Activated naive CD4-positive, alpha-beta T cell treated with anti-CD3 and anti-CD28 coated beads, Interleukin-2, amount 50 U/mL, for 24 hours (primary cell): ENCODE data around the gene TMEM117.

Source experiments
- H3K27ac Mint-ChIP-seq: one replicate; pipeline ENCODE4 v1.8.0; 2021; ENCODE audit warnings: mild to moderate bottlenecking, mixed read lengths
- H3K27me3 Mint-ChIP-seq: one replicate; pipeline ENCODE4 v1.8.0; 2021; ENCODE audit warnings: mixed read lengths
- H3K36me3 Mint-ChIP-seq: one replicate; pipeline ENCODE4 v1.8.0; 2021; ENCODE audit warnings: mixed read lengths
- H3K4me1 Mint-ChIP-seq: one replicate; pipeline ENCODE4 v1.8.0; 2021; ENCODE audit warnings: mixed read lengths
- H3K4me3 Mint-ChIP-seq: one replicate; pipeline ENCODE4 v1.8.0; 2021; ENCODE audit warnings: mild to moderate bottlenecking, mixed read lengths
- H3K9me3 Mint-ChIP-seq: one replicate; pipeline ENCODE4 v1.8.0; 2021; ENCODE audit warnings: mixed read lengths

The TMEM117 gene

DNA sequence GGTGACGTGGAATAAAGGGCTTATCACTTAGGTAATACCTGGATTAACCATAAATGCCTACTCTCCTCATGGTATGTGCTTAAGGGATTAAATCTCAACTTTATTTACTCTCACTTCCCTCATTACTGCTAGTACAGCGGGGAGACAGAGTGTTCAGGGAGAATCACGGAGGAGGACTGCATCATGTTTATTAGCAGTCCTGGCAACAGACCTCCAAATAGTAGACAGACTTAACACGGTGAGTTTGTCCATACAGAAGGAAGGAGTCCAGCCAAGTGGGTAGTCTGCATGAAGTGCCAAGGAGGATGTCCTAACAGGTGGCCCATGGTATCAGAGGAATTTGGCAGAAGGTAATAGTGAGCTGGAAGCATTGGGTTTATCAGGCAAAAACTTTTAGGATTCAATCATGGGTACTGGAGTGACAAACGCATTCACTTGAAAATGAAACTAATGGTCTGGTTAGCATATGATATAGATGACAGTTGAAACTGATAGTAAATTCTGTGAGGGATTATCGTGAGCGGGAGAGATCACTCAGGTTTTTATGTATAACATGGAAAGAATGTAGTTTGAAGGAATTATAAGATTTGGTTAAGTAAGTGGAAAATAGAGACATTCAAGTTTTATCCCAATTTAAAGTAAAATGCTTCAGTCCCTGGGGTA is 471.8 kb downstream of the TMEM117 start:
- Mint-ChIP-seq H3K9me3 (peaks cover 9% of the 10 kb centered on the region), H3K27me3 (no peaks in the 10 kb centered on the region), H3K27ac (no peak overlapping the region), H3K4me3 (no peak overlapping the region), H3K4me1 (no peaks in the 10 kb centered on the region), H3K36me3 (peaks cover 2% of the 10 kb centered on the region)

DNA sequence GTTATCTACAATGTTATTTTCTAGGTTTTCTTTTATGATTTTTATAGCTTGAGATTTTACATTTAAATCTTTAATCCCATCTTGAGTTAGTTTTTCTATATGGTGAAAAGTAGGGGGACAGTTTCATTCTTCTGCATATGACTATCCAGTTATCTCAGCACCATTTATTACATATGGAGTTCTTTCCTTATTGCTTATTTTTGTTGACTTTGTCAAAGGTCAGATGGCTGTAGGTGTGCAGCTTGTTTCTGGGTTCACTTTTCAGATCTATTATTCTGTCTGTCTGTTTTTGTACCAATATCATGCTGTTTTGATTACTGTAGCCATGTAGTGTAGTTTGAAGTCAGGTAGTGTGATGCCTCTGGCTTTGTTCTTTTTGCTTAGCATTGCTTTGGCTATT is 477.3 kb downstream of the TMEM117 start:
- Mint-ChIP-seq H3K27ac (no peak overlapping the region), H3K9me3 (no peaks in the 10 kb centered on the region), H3K36me3 (peaks cover 2% of the 10 kb centered on the region), H3K27me3 (no peaks in the 10 kb centered on the region), H3K4me3 (no peak overlapping the region), H3K4me1 (no peaks in the 10 kb centered on the region)

DNA sequence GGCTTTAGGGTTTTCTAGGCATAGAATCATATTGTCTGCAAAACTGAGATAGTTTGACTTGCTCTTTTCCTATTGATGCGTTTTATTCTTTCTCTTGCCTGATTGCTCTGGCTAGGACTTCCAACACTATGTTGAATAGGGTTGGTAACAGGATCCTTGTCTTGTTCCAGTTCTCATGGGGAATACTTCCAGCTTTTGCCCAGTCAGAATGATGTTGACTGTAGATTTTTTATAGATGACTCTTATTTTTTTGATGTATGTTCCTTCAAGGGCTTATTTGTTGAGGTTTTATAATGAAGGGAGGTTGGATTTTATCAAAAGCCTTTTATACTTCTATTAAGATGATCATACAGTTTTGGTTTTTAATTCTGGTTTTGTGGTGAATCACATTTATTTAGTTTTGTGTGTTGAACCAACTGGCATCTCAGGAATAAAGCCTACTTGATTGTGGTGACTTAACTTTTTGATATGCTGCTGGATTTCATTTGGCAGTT is 478.2 kb downstream of the TMEM117 start:
- Mint-ChIP-seq H3K36me3 (peaks cover 2% of the 10 kb centered on the region), H3K4me1 (no peaks in the 10 kb centered on the region), H3K27me3 (no peaks in the 10 kb centered on the region), H3K4me3 (no peak overlapping the region), H3K27ac (no peak overlapping the region), H3K9me3 (no peaks in the 10 kb centered on the region)

DNA sequence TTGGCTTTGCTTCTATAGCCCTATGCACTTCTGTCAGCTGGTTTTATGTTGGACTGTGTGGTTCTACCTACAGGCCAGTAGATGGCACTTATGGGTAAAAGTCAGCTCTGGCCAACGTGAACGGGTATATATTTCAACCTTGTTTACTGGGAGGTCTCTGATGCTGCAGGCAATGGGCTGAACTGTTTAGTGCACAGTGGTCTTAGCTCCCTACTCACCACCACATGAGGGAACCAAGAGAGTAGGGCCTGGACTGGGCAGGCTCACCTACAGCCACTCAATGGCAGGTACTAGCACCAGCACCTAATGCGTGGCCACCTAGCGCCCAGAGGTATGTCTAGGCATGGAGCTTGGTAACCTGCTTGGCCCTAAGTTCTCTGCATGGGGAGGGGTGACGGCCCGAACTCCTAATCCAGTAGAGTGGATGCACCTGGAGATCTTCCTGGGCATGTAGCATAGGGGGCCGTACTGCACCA is 481.8 kb downstream of the TMEM117 start:
- Mint-ChIP-seq H3K27ac (no peak overlapping the region), H3K4me3 (no peak overlapping the region), H3K4me1 (no peaks in the 10 kb centered on the region), H3K27me3 (no peaks in the 10 kb centered on the region), H3K9me3 (no peaks in the 10 kb centered on the region), H3K36me3 (peaks cover 1% of the 10 kb centered on the region)

DNA sequence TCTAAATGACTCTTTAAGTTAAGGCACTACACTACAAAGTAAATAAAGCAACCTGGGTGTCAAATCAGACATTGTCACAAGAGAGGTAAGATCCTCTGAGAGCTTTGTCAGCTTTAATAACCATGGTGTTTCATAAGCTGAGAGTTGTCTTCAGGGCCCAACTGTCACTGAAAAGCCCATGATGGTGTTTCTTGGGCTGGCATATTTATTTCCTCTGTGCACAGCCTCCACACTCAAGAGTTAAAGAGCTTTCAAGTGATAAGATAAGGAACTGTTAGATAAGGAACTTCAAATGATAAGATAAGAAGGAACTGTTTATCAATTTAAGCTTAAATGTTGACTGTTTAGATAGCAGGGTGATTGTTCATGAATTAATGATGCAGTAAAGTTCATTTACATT is 495.4 kb downstream of the TMEM117 start:
- H3K4me1 Mint-ChIP-seq = no peaks in the 10 kb centered on the region
- peaks cover 4% of the 10 kb centered on the region for H3K36me3 Mint-ChIP-seq
- H3K27ac Mint-ChIP-seq = no peak overlapping the region
- H3K4me3 Mint-ChIP-seq = no peak overlapping the region
- no peaks in the 10 kb centered on the region for H3K9me3 Mint-ChIP-seq
- no peaks in the 10 kb centered on the region for H3K27me3 Mint-ChIP-seq

DNA sequence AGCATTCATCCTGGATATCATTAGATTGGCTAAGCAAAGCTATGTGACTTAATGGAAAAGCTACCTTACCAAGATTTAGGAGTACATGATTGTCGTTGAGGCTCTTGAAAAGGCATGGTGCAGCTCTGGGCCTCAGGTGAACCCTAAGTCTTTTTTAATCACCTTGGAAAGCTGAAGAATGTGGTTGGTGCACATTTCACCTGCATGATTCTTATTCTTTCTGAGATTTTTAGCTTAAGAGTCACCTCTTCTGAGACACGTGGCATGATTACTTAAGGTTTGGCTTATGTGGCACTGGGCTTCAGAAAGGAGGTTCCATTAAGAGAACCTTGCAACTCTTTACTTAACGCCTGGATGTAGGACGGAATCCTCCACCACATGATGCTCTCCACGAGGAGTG is 498.5 kb downstream of the TMEM117 start:
- no peaks in the 10 kb centered on the region for H3K4me1 Mint-ChIP-seq
- H3K9me3 Mint-ChIP-seq = no peaks in the 10 kb centered on the region
- no peak overlapping the region for H3K4me3 Mint-ChIP-seq
- H3K27me3 Mint-ChIP-seq = no peaks in the 10 kb centered on the region
- H3K27ac Mint-ChIP-seq = no peak overlapping the region
- peaks cover 4% of the 10 kb centered on the region for H3K36me3 Mint-ChIP-seq

- H3K4me3 Mint-ChIP-seq = no peak overlapping the region
- no peaks in the 10 kb centered on the region for H3K9me3 Mint-ChIP-seq
- no peaks in the 10 kb centered on the region for H3K4me1 Mint-ChIP-seq
- H3K36me3 Mint-ChIP-seq = peaks cover 4% of the 10 kb centered on the region
- H3K27ac Mint-ChIP-seq = no peak overlapping the region
- no peaks in the 10 kb centered on the region for H3K27me3 Mint-ChIP-seq
These were observed 499.1 kb downstream of the TMEM117 start for GRCh38 chr12:44335030-44335429.

DNA sequence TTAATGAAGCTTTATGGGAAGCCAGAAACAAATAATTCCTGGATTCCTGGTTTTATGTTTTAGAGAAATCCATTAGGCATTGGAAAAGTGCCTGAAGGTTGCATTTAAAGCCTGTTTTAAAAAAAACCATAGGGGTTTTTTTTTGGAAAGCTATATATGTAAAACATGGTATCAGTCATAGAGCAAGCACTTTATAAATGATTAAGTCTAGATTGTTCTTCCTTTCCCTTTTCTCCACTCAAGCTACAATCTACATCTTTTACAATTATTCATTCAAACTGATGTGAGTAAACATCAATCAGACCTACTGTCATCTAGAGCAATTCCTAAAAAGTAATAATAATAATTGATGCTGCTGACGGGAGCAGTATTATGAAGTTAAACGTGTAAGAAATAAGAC is 500.7 kb downstream of the TMEM117 start:
- H3K27ac Mint-ChIP-seq = no peak overlapping the region
- no peaks in the 10 kb centered on the region for H3K4me1 Mint-ChIP-seq
- H3K36me3 Mint-ChIP-seq = peaks cover 3% of the 10 kb centered on the region
- no peak overlapping the region for H3K4me3 Mint-ChIP-seq
- no peaks in the 10 kb centered on the region for H3K9me3 Mint-ChIP-seq
- no peaks in the 10 kb centered on the region for H3K27me3 Mint-ChIP-seq

DNA sequence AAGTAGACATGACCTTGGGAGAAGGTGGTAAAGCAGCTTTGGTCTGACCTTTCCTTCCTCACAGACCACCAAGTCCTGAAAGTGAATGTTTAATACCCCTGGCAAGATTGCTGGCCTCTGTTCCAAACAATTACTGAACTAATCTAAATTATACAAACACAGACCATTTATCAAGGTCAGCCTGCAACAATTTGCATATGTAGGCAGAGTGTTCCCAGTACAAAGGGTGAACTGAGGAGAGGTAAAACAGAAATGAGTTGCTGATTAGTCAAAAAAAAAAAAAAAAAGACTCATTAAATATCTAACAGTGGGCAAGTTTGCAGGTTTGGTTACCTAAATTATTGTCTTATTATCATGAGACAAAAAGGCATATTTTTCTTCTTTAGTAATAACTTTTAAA is 506.5 kb downstream of the TMEM117 start:
- Mint-ChIP-seq H3K27ac (no peak overlapping the region), H3K36me3 (no peaks in the 10 kb centered on the region), H3K4me3 (no peak overlapping the region), H3K9me3 (no peaks in the 10 kb centered on the region), H3K27me3 (no peaks in the 10 kb centered on the region), H3K4me1 (no peaks in the 10 kb centered on the region)

GRCh38 chr12:44347145-44347544 is 511.3 kb downstream of the TMEM117 start:
- Mint-ChIP-seq H3K4me3 (no peak overlapping the region), H3K27me3 (no peaks in the 10 kb centered on the region), H3K9me3 (no peaks in the 10 kb centered on the region), H3K4me1 (no peaks in the 10 kb centered on the region), H3K36me3 (no peaks in the 10 kb centered on the region), H3K27ac (no peak overlapping the region)

DNA sequence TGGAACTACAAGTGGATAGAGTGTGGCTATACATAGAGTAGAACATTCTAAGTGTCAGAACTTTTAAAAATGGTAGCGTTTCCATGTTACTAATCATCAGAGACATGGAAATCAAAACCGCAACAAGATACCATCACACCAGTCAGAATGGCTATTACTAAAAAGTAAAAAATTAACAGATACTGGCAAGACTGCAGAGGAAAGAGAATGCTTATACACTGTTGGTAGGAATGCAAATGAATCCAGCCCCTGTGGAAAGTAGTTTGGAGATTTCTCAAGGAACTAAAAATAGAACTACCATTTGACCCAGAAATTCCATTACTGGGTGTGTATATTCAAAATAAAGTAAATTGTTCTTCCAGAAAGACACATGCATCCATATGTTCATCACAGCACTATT is 521.6 kb downstream of the TMEM117 start:
- Mint-ChIP-seq H3K36me3 (no peaks in the 10 kb centered on the region), H3K9me3 (no peaks in the 10 kb centered on the region), H3K4me3 (no peak overlapping the region), H3K27me3 (no peaks in the 10 kb centered on the region), H3K4me1 (no peaks in the 10 kb centered on the region), H3K27ac (no peak overlapping the region)

GRCh38 chr12:44358636-44359035 is 522.8 kb downstream of the TMEM117 start:
- Mint-ChIP-seq H3K27ac (no peak overlapping the region), H3K36me3 (no peaks in the 10 kb centered on the region), H3K4me3 (no peak overlapping the region), H3K27me3 (no peaks in the 10 kb centered on the region), H3K4me1 (no peaks in the 10 kb centered on the region), H3K9me3 (no peaks in the 10 kb centered on the region)

GRCh38 chr12:44362947-44363346 is 527.1 kb downstream of the TMEM117 start:
- H3K27me3 Mint-ChIP-seq = no peaks in the 10 kb centered on the region
- H3K4me1 Mint-ChIP-seq = no peaks in the 10 kb centered on the region
- H3K4me3 Mint-ChIP-seq = no peak overlapping the region
- no peak overlapping the region for H3K27ac Mint-ChIP-seq
- no peaks in the 10 kb centered on the region for H3K36me3 Mint-ChIP-seq
- no peaks in the 10 kb centered on the region for H3K9me3 Mint-ChIP-seq

DNA sequence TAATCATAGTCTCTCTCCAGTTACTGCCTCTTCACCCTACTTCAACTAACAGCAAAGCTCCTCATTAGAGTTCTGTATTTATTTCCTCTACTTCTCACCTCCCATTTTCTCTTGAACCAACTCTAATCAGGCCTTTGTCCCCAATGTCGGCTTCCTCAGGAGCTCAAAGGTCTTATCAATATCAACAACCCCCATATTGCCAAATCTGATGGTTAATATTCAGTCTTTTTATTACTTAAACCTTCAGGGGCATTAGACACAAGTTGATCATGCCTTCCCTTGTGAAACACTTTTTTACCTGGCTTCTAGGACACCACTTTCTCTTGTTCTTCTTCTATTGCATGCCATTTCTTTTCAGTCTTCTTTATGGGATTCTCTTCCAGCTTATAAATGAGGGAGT is 531.3 kb downstream of the TMEM117 start:
- Mint-ChIP-seq H3K4me1 (no peaks in the 10 kb centered on the region), H3K27me3 (no peaks in the 10 kb centered on the region), H3K27ac (no peak overlapping the region), H3K9me3 (no peaks in the 10 kb centered on the region), H3K36me3 (no peaks in the 10 kb centered on the region), H3K4me3 (no peak overlapping the region)

DNA sequence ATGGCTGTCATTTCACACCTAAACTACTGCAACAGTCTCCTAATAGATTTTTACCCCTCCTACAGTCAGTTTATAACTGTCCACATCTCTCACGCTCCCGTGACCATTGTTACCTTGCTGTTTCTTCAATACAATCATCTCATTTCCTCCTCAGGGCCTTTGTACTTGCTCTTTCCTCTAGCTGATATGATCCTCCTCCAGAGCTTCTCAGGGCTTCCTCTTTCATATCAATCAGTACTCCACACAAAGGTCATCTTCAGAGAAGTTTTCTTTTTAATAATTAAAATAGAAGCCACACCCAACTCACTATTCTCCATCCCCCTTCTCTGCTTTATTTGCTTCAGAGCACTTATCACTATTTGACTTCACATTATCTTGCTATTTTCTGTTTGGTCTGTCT is 532.0 kb downstream of the TMEM117 start:
- Mint-ChIP-seq H3K9me3 (no peaks in the 10 kb centered on the region), H3K27me3 (no peaks in the 10 kb centered on the region), H3K4me1 (no peaks in the 10 kb centered on the region), H3K4me3 (no peak overlapping the region), H3K36me3 (no peaks in the 10 kb centered on the region), H3K27ac (no peak overlapping the region)

- Mint-ChIP-seq H3K36me3 (no peaks in the 10 kb centered on the region), H3K9me3 (no peaks in the 10 kb centered on the region), H3K4me3 (no peak overlapping the region), H3K27me3 (no peaks in the 10 kb centered on the region), H3K27ac (no peak overlapping the region), H3K4me1 (no peaks in the 10 kb centered on the region)
These were observed 534.1 kb downstream of the TMEM117 start for GRCh38 chr12:44369998-44370397.

DNA sequence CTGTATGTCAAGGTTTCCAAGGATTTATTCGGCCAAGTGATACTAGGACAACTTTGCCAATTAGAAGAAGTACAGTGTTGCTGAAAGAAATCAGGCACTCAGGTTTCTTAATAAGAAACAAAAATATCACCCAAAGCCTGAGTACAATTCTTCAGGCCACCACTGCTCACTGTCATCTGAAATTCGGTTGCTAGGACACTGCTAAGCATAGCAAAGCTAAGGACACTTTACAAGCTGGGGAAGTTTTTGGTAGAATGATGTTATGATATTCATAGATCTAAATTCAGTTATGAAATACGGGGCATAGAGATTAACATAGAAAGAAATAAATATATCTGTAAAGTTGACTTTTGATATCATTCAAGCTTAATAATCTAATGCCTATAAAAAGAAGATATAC is 535.1 kb downstream of the TMEM117 start:
- Mint-ChIP-seq H3K27me3 (no peaks in the 10 kb centered on the region), H3K27ac (no peak overlapping the region), H3K4me1 (no peaks in the 10 kb centered on the region), H3K9me3 (no peaks in the 10 kb centered on the region), H3K36me3 (no peaks in the 10 kb centered on the region), H3K4me3 (no peak overlapping the region)
